ENCODE results near the gene GLRA1. TPM values are rescaled to one million over a fixed set of nuclear protein-coding genes. Genes with fewer than 3 reads are reported as not detected.
"Not testable (repeated sequence)": the region's sequence is repeated elsewhere in the genome, so short reads cannot be mapped to it uniquely, and the experiment has no call there.

Gene GLRA1
- total RNA-seq, 1 experiment from 2014 or later: not detected

- DNase-seq (ENCODE audit: low read depth): no peak
Measured at GRCh38 chr5:151921916-151922315, 2.7 kb downstream of the GLRA1 start.

GRCh38 chr5:151917904-151918303 lies 6.7 kb downstream of the GLRA1 start:
- DNase-seq (ENCODE audit: low read depth): no peak

DNA sequence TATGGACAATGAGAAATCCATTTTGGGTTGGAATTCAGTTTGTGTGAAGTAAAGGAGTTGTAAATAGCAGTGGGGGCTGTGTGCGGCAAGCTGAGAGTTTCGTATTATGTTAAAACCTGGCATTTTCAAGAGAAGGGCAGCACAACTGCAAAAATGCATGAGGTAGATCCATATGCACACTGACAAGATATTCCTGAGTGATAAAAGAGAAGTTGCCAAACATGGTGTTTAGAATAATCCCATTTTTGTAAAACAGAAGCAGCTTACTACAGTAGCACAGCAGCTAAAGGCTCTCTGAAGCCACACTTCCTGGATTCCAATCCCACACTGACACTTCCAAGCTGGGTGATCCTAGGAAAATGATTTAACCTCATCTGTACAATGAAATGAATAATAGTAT lies 11.2 kb downstream of the GLRA1 start:
- no peak for DNase-seq (ENCODE audit: low read depth)

- peak; percentile 30 for DNase-seq (ENCODE audit: low read depth)
Measured at GRCh38 chr5:151912360-151912759, 12.3 kb downstream of the GLRA1 start.

DNA sequence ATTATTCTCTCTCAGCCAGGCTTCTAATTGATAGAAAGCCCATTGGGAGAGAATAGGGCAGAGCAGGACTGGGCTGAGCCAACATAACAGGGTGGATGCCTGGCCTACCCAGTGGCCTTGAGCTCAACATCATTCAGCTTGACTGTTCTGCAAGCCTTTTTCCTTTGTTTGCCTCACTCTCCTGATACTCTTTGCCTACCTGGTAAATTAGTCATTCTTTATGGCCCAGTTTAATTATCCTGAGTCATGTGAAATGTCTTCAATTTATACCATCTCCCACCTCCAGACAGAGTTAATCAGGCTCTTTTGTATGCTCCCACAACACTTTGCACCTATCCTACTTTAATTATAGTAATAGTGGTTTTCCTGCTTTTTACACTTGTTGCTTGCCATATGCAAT lies 13.6 kb downstream of the GLRA1 start:
- DNase-seq (ENCODE audit: low read depth): no peak

DNA sequence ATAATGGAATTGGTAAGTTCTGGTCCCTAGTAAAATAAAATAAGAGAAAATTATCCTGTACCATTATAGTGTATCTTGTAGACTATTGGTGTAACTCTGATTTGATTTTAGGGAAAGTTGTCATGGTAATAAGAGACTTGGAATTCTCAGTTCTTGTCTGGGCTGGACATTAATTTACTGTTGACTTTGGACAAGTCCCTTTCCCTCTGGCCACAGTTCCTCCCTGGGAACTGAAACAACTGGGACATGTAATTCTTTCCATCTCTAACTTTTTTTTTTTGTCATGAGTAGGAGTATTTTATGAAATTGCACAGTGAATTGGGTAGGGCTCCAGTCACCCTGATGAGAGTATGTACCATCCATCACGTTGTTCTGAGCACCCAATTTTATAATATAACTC lies 15.0 kb downstream of the GLRA1 start:
- no peak for DNase-seq (ENCODE audit: low read depth)

GRCh38 chr5:151906246-151906645 lies 18.4 kb downstream of the GLRA1 start:
- no peak for DNase-seq (ENCODE audit: low read depth)

GRCh38 chr5:151905557-151905961 lies 19.1 kb downstream of the GLRA1 start:
- peak; percentile 50 for DNase-seq (ENCODE audit: low read depth)

- no peak for DNase-seq (ENCODE audit: low read depth)
Measured at GRCh38 chr5:151904909-151905308, 19.7 kb downstream of the GLRA1 start.

DNA sequence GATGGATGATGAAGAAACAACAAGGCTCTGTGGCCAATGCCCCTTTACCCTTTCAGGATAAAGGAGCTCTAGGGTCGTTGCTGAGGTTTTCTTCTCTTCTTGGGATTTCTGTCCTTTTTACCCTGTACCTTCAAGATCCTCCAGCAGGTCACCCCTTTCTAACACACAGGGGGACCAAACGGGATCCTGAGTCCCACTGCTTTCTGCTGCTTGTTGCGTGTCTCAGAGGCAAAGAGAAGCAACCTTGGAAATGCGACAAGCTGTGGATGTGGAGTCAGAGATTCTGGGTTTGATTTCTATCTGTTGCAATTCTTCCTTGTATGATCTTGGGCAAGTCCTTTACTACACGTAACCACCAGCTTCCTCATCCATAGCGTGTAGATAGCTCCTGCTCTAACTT lies 20.5 kb downstream of the GLRA1 start:
- DNase-seq (ENCODE audit: low read depth): no peak

DNA sequence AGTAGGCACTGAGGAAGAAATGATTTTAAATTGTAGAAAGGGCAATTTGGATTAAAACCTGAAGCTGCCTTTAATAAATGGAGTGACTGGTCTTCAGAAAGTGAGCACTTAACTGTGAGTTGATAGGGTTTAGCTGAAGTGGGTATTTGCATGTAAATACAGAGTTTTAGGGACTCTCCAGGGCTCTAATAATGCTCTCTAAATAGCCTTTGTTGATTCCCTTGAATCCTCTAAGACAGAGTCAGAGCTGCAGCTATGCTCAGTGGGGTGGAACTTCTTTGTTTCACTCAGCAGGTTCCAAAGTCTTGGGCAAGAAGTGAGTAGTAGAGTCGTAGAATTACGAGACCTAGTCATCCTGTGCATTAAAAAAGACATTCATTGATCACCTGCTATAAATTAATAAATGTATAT lies 21.4 kb downstream of the GLRA1 start:
- no peak for DNase-seq (ENCODE audit: low read depth)

DNA sequence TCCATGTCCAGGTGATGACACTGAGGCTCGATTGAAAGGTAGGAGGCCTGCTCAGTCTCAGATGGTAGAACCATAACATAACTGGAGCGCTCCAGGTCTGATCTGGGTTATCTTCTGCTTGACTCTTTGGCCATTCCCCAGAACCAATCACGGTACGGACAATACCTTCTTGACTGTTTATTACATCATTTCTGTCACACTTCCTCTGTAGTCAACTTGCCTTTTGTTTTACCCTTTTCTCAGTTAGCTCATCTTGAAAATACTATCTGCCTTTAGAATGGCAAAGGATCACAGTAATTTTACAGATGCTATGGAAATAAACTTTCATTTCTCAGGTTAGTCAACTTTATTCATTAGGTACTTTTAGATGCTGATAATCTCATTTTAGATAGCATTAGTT lies 22.4 kb downstream of the GLRA1 start:
- no peak for DNase-seq (ENCODE audit: low read depth)

GRCh38 chr5:151901611-151902010 lies 23.0 kb downstream of the GLRA1 start:
- no peak for DNase-seq (ENCODE audit: low read depth)

GRCh38 chr5:151900891-151901290 lies 23.8 kb downstream of the GLRA1 start:
- no peak for DNase-seq (ENCODE audit: low read depth)

GRCh38 chr5:151899399-151899798 lies 25.3 kb downstream of the GLRA1 start:
- no peak for DNase-seq (ENCODE audit: low read depth)

- peak; percentile 77 for DNase-seq (ENCODE audit: low read depth)
Measured at GRCh38 chr5:151897896-151898295, 26.8 kb downstream of the GLRA1 start.

GRCh38 chr5:151897020-151897552 lies 27.6 kb downstream of the GLRA1 start:
- DNase-seq (ENCODE audit: low read depth): no peak

DNA sequence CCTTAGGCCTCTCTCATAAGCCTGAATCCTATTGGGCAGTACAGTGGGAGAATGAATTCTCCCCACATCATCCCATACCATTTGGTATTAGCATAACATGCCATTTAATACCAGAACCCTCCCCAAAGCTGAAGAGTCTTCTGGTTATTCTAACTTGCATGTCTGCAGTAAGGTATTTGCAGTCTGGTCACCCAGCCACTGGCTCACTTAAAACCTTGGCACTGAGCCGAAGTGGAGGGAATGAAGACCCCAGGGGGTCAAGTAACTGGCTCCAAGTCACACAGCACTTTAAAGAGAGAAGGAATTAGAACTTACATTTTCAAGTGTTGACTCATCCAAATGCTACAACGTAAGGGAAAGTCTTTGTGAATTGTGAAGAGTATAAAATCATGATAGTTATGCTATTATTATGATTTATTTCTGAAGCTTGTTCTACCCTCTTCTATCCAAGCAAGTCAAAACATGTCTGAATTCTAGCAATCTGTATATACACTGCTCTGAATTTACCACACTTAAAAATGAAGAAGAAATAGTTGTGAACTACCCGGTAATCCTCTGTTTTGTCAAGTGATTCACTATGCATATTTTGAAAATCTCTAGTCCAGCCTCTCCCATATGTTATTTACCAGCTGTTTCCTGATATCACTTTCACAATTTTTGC lies 28.5 kb downstream of the GLRA1 start:
- DNase-seq (ENCODE audit: low read depth): peak; percentile 90

- no peak for DNase-seq (ENCODE audit: low read depth)
Measured at GRCh38 chr5:151895660-151896030, 29.0 kb downstream of the GLRA1 start.

DNA sequence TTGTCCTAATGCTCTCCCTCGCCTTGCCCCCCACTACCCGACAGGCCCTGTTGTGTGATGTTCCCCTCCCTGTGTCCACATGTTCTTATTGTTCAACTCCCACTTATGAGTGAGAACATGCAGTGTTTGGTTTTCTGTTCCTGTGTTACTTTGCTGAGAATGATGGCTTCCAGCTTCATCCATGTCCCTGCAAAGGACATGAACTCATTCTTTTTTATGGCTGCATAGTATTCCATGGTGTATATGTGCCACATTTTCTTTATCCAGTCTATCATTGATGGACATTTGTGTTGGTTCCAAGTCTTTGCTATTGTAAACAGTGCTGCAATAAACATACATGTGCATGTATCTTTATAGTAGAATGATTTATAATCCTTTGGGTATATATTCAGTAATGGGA lies 31.2 kb downstream of the GLRA1 start:
- DNase-seq (ENCODE audit: low read depth): not testable (repeated sequence)

- DNase-seq (ENCODE audit: low read depth): no peak
Measured at GRCh38 chr5:151892393-151892792, 32.3 kb downstream of the GLRA1 start.

GRCh38 chr5:151890299-151890698 lies 34.4 kb downstream of the GLRA1 start:
- no peak for DNase-seq (ENCODE audit: low read depth)

GRCh38 chr5:151889614-151890013 lies 35.0 kb downstream of the GLRA1 start:
- DNase-seq (ENCODE audit: low read depth): no peak
